ENCODE measurements around the gene RBM47. TPM values are rescaled to one million over a fixed set of nuclear protein-coding genes. Genes with fewer than 3 reads are reported as not detected.
A peak's percentile ranks its signal among the peaks of the same experiment; 100 is the strongest.
"Not testable (repeated sequence)": the region's sequence is repeated elsewhere in the genome, so short reads cannot be mapped to it uniquely, and the experiment has no call there.

RBM47 gene
- total and polyA plus RNA-seq, 4 donors: 25.9 to 119 (median 94.0) TPM

DNA sequence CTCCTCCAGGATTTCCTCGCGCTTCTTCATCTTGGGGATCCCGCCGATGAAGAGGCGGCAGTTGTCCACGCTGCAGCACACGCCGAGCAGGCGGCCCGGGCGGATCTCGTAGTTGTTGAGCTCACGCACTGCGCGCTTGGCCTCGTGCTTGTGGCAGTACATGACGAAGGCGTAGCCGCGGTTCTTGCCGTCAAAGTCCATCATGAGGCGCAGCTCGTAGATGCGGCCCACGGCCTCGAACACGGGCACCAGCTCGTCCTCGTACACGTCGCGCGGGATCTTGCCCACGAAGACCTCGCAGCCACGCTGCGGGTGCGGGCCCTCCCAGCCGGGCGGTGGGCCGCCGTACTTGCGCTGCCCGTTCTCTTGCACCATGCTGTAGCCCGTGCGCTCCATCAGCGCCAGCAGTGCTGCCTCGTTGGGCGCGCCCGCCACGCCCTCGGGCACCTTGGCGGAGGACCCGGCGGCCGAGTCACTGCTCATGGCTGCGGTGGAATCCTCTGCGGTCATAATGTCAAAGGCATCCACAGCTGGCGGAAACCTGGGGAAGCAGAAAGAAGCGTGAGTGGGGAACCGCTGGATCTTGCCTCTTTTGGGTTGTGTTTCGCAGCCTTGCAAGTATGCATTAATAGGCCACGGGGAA, 191.2 kb downstream of the RBM47 start:
- 97% methylated on average over 60 to 64 of the region's 64 CpGs for WGBS, 2 donors
- Histone ChIP-seq H3K9me3 (ENCODE audit: control insufficient read depth in 4 of 4, insufficient read depth in 3 of 4, low read length in 3 of 4) (peaks cover 0 to 5% (median 0%) of the 10 kb centered on the region in 4 donors), H3K4me1 (ENCODE audit: control insufficient read depth in 5 of 5, insufficient read depth in 5 of 5, low read length in 5 of 5) (no peaks in the 10 kb centered on the region), H3K4me3 (no peak overlapping the region), H3K27ac (ENCODE audit: low read depth in 1 of 2, low read length in 1 of 2) (no peak overlapping the region), H3K9ac (ENCODE audit: insufficient read depth in 1 of 2, low read length in 2 of 2) (no peak overlapping the region), H3K27me3 (ENCODE audit: control insufficient read depth in 3 of 3, insufficient read depth in 3 of 3, low read length in 2 of 3) (no peaks in the 10 kb centered on the region), H3K36me3 (ENCODE audit: control insufficient read depth in 4 of 4, insufficient read depth in 4 of 4, low read length in 4 of 4) (peaks cover 0 to 16% (median 0%) of the 10 kb centered on the region in 4 donors)
- TF ChIP-seq, protein P1, sequence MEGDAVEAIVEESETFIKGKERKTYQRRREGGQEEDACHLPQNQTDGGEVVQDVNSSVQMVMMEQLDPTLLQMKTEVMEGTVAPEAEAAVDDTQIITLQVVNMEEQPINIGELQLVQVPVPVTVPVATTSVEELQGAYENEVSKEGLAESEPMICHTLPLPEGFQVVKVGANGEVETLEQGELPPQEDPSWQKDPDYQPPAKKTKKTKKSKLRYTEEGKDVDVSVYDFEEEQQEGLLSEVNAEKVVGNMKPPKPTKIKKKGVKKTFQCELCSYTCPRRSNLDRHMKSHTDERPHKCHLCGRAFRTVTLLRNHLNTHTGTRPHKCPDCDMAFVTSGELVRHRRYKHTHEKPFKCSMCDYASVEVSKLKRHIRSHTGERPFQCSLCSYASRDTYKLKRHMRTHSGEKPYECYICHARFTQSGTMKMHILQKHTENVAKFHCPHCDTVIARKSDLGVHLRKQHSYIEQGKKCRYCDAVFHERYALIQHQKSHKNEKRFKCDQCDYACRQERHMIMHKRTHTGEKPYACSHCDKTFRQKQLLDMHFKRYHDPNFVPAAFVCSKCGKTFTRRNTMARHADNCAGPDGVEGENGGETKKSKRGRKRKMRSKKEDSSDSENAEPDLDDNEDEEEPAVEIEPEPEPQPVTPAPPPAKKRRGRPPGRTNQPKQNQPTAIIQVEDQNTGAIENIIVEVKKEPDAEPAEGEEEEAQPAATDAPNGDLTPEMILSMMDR (IDR thresholded peaks at IDR 0.05; ENCODE audit: control extremely low read depth, extremely low read depth): no peak
- DNase-seq: no peak
- peak; percentile 17 for ATAC-seq (ENCODE audit: insufficient read depth, low FRiP score)

DNA sequence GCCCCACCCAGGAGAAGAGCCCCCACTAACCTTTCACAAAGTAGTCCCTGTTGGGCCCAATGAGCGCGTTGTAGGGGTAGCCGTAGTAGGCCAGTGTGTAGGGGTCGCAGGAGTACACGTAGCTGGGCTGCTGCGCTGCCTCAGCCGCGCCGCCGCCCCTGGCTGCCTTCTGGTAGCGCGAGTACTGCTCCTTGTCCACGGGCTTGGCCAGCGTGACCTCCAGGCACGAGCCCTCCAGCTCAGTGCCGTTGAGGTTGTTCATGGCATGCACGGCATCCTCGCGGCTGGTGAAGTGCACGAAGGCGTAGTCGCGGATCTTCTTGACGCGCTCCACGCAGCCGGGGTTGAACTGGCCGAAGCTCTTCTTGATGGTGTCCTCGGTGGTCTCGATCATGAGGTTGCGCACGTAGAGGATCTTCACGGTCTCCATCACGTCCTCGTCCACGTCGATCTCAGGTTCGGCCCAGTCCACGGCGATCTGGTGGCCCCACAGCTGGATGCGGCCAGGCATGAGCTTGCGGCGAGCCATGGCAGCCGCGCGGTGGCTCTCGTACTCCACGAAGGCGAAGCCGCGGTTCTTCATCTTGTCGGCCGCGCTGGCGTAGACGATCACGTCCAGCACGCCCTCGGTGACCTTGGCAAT, 191.8 kb downstream of the RBM47 start:
- no peak for DNase-seq
- no peak overlapping the region for H3K4me3 ChIP-seq
- ATAC-seq (ENCODE audit: insufficient read depth, low FRiP score): no peak
- TF ChIP-seq, protein P1 (IDR thresholded peaks at IDR 0.05; ENCODE audit: control extremely low read depth, extremely low read depth): no peak
- no peaks in the 10 kb centered on the region for H3K4me1 ChIP-seq (ENCODE audit: control insufficient read depth in 5 of 5, insufficient read depth in 5 of 5, low read length in 5 of 5)
- H3K27ac ChIP-seq (ENCODE audit: low read depth in 1 of 2, low read length in 1 of 2): no peak overlapping the region
- no peaks in the 10 kb centered on the region for H3K27me3 ChIP-seq (ENCODE audit: control insufficient read depth in 3 of 3, insufficient read depth in 3 of 3, low read length in 2 of 3)
- no peak overlapping the region for H3K9ac ChIP-seq (ENCODE audit: insufficient read depth in 1 of 2, low read length in 2 of 2)
- peaks cover 0 to 16% (median 0%) of the 10 kb centered on the region in 4 donors for H3K36me3 ChIP-seq (ENCODE audit: control insufficient read depth in 4 of 4, insufficient read depth in 4 of 4, low read length in 4 of 4)
- H3K9me3 ChIP-seq (ENCODE audit: control insufficient read depth in 4 of 4, insufficient read depth in 3 of 4, low read length in 3 of 4): peaks cover 0 to 5% (median 0%) of the 10 kb centered on the region in 4 donors
- 98% methylated on average over 59 of the region's 59 CpGs for WGBS, 2 donors

DNA sequence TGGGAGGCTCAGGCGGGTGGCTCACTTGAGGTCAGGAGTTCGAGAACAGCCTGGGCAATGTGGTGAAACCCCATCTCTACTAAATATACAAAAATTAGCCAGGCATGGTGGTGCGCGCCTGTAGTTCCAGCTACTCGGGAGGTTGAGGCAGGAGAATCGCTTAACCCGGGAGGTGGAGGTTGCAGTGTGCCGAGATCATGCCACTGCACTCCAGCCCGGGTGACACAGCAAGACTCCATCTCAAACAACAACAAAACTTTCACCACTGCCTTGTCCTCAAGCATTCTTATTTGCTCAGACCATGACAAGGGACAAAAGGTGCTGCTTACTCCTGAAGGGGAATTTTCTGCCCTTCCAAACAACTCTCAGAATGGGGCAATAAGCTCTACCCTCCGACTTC, 194.4 kb downstream of the RBM47 start:
- ATAC-seq (ENCODE audit: insufficient read depth, low FRiP score); H3K9me3 ChIP-seq (ENCODE audit: control insufficient read depth in 4 of 4, insufficient read depth in 3 of 4, low read length in 3 of 4); DNase-seq; H3K9ac ChIP-seq (ENCODE audit: insufficient read depth in 1 of 2, low read length in 2 of 2); H3K27ac ChIP-seq (ENCODE audit: low read depth in 1 of 2, low read length in 1 of 2); H3K4me3 ChIP-seq; H3K27me3 ChIP-seq (ENCODE audit: control insufficient read depth in 3 of 3, insufficient read depth in 3 of 3, low read length in 2 of 3); H3K4me1 ChIP-seq (ENCODE audit: control insufficient read depth in 5 of 5, insufficient read depth in 5 of 5, low read length in 5 of 5): not testable (repeated sequence)
- WGBS, 2 donors: 90 to 96% methylated on average over 10 of the region's 10 CpGs
- peaks cover 0 to 17% (median 0%) of the 10 kb centered on the region in 4 donors for H3K36me3 ChIP-seq (ENCODE audit: control insufficient read depth in 4 of 4, insufficient read depth in 4 of 4, low read length in 4 of 4)

DNA sequence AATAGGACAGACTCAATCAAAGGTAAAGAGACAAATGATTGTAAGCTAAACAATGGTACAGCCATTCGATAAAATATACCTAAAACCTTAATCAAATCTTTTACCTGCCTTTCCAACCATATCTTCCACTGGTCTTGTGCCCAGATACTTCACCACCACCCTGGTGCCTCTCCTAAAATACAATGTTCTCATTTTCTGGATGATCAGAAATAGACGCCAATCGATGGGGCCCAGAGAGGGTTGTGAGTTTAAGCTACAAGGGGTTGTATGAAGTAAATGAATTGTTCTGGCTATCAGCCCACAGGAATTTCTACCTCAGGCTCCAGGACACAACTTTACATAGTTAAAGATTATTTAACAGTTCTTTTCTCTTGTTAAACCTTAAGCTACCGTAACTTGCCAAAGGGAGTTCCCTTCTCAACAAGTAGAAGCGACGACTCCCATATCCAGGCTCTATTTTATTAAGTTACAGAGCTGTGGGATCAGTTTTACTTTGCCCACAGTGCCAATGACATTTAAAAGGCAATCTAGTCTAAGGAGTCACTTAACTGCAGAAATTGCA, 195.5 kb downstream of the RBM47 start:
- no peaks in the 10 kb centered on the region for H3K4me1 ChIP-seq (ENCODE audit: control insufficient read depth in 5 of 5, insufficient read depth in 5 of 5, low read length in 5 of 5)
- WGBS, 2 donors: 87% methylated on average over 6 of the region's 6 CpGs
- peaks cover 0 to 17% (median 0%) of the 10 kb centered on the region in 4 donors for H3K36me3 ChIP-seq (ENCODE audit: control insufficient read depth in 4 of 4, insufficient read depth in 4 of 4, low read length in 4 of 4)
- no peak for ATAC-seq (ENCODE audit: insufficient read depth, low FRiP score)
- no peak overlapping the region for H3K27ac ChIP-seq (ENCODE audit: low read depth in 1 of 2, low read length in 1 of 2)
- no peaks in the 10 kb centered on the region for H3K27me3 ChIP-seq (ENCODE audit: control insufficient read depth in 3 of 3, insufficient read depth in 3 of 3, low read length in 2 of 3)
- no peak overlapping the region for H3K9ac ChIP-seq (ENCODE audit: insufficient read depth in 1 of 2, low read length in 2 of 2)
- peaks cover 0 to 5% (median 0%) of the 10 kb centered on the region in 4 donors for H3K9me3 ChIP-seq (ENCODE audit: control insufficient read depth in 4 of 4, insufficient read depth in 3 of 4, low read length in 3 of 4)
- H3K4me3 ChIP-seq: no peak overlapping the region
- DNase-seq: no peak
- TF ChIP-seq, protein P1 (IDR thresholded peaks at IDR 0.05; ENCODE audit: control extremely low read depth, extremely low read depth): no peak
